Anterior cingulate cortex (tissue), 58 donors: Measurements from ENCODE around the gene DLEC1.
A peak's percentile ranks its signal among the peaks of the same experiment; 100 is the strongest.

Experiments
- DNase-seq, 58 donors: peaks; one replicate each; lab custom pipeline; 2025; lab: John Stamatoyannopoulos, UW

The DLEC1 gene

DNA sequence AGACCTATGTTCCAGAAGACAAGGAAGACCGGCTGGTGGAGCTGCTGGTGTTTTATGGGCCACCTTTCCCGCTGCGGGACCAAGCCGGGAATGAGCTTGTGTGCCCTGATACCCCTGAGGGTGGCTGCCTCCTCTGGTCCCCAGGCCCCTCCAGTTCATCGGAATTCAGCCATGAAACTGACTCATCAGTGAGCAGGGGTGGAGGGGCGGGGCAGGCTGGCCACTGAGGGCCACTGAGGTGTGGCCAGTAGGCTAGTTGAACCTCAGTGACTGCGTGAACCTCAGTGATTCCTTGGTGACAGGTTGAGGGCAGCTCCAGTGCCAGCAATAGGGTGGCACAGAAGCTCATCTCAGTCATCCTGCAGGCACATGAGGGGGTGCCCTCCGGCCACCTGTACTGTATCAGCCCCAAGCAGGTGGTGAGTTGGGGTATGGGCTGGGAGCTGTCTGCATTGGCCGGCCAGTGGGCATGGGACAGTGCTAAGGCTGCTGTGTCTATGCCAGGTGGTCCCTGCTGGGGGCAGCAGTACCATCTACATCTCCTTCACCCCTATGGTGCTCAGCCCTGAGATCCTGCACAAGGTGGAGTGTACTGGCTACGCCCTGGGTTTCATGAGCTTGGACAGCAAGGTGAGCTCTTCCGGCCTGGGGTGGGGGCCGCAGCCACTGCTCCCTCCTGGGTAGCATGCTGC lies 77.6 kb downstream of the DLEC1 start:
- no peak for DNase-seq

DNA sequence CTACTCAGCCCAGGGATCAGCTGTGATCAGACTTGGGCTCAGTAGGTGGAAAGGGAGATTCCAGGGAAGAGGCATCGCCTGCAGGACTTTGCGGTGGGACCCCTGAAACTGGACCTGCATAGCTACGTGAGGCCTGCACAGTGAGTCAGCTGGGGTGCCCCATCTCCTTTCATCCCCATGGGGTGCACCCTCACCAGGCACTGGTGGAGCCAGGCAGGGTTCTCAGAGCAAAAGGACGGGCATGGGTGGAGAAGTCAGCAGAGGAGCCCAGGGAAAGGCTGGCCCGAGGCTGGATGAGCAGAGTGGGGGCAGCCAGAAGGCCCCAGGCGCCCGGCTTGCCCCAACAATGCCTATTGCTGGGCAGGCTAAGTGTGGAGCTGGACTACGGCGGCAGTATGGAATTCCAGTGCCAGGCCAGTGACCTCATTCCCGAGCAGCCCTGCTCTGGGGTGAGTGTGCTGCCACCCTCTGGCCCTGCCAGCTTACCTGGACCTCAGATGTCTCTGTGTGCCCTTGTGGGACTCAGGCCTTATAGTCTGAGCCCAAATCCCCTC lies 78.2 kb downstream of the DLEC1 start:
- DNase-seq: peak in 3 of 58 donors; percentile 13 to 17 (median 16)

DNA sequence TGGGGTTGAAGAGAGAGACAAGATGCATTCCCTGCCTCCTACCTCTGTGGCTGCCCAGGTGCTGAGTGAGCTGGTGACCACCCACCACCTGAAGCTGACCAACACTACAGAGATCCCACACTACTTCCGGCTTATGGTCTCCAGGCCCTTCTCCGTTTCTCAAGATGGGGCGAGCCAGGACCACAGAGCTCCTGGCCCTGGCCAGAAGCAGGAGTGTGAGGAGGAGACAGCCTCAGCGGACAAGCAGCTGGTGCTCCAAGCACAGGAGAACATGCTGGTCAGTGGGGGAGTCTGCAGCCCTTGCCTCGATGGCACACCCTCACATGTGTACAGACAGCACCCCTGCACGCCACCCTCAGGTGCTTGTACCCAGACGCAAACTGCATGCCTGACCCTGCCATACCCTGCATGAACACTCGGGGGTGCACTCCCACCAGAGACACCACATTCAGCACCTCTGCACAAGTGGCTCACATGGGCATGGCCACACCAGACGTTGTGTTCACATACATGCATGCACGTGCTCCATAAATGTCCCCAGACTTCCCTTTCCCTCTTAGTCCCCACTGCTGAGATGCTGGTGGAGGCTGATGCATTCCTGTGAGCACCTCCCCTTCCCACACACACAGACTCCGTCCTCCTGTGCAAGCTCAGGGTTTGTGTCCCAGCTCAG lies 78.9 kb downstream of the DLEC1 start:
- DNase-seq: peak in 36 of 58 donors; percentile 7 to 51 (median 28)

DNA sequence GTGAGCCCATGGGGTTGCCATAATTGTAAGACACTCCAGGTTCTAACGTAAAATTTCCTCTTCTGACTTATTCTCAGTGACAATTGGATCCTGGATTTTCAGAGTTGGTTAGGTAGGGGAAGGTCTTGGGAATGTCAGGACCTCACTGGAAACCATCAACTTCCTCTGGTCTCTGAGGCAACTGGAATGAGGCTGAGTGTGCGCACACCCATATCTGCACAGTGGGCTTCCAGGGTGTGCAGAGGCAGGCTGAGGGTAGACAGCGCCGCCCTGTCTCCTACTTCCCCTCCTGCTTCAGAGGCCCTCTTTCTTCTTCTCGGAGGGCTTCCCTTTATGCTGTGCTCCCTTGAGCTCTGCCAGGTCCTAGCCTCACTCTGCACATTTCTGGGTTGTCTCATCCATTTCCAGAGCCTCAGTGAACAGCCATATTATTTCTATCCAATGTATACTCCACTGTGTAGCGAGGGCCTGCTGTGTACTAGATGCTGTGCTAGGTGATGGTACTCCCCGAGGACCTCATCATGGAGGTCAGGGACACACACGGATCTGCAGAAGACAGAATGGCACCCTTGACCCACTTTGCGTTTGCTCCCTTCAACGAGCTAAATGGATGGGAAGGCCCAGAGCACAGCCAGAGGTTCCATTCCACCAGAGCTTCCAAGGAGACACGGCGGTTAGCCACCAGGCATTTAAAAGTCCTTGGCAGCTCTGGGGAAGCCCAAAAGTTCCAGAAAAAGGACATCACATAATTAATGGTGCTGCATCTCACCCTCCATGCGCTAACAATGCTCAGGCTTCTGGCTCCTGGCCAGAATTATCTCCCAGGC lies 79.6 kb downstream of the DLEC1 start:
- peak in 1 of 58 donors; percentile 17 for DNase-seq

DNA sequence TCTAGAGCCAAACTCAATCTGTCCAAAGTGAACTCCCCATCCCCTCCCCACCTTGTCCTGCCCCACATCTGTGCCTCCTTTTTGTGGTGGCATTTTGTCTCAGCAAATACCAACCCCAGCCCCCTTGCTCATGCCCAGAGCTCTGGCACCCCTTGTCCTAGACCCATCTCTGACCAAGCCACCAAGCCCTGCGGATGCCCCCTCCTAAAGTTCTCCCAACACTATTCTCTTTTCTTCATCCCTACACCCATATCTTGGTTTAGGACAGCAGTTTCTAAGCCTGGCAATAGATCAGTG lies 80.2 kb downstream of the DLEC1 start:
- DNase-seq: no peak

DNA sequence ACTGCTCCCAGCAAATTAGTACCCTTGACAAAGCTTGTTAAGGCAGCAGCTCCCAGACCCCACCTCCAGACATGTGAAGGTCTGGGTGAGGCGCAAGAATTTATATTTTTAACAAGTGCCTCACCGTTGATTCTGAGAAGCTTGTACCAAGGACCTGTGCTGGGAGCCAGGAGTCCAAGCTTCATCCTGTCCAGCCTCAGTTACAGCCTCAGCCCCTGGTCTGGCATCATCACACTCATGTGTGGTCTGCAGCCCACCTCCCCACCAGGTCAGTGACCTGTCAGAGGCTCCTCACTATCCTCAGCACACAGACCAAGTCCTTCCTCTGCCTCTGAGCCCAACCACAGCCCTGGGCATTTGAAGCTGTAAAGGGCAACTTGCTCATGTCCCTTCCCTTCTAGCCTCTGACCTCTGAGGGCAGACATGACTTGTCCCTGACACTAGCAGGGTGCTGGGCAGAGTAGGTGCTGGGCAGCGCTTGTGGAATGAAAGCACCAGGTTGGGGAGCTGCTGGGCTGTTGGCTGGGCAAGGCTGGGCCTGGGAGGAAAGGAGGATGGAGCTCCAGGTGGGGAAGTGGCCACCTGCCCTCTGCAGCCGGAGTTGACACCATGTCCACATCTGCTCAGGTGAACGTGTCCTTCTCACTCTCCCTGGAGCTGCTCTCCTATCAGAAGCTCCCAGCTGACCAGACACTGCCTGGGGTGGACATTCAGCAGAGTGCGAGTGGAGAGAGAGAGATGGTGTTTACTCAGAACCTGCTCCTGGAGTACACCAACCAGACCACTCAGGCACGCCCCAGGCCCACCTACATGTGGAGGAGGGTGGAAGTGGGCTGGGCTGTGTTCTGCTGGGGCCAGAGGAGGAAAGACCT lies 81.0 kb downstream of the DLEC1 start:
- DNase-seq: no peak

DNA sequence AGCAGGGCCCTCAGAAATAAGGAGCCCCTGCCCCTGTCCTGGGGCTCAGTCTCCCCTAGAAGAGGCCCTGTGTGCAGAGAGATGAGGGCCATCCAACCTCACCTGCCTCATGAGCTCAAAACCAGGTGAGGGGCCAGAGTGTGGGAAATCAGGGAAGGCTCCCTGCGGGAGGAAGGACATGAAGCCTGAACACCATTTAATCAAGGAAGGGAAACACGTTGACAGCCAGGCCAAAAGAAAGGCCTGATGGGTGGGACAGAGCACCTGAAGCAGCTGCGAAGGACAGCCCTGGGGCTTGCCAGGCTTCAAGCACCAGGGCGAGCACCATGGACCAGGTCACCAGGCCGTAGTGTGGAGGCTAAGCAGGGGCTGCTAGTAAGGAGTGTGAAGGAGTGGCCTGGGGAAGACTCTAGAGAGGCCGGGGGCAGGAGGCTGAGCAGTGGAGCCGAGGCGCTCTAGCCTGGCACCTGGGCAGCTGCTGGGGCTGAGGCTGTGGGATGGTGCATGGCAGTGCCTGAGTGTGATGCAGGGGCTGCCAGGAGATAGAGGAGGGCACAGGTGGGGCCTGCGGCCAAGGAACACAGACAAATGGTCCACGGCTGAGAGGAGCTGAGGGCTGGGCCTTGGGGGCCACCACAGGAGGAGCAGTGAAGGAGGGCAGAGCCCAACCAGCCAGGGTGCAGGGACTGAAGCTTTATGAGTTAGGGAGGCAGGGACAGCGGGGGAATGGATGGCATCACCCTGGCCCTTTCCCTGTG lies 81.9 kb downstream of the DLEC1 start:
- no peak for DNase-seq

DNA sequence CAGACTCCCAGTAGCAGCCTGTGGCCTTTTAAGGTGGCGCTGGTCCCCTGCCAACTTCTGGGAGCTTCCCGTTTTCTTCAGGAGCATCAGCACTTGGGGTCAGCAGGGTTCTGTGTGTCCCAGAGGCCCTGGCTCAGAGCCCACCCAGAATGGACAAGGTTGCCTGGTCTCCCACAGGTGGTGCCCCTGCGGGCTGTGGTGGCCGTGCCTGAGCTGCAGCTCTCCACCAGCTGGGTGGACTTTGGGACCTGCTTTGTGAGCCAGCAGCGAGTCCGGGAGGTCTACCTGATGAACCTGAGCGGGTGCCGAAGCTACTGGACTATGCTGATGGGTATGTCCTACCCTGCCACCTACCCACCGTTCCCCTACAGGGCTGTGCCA lies 82.4 kb downstream of the DLEC1 start:
- DNase-seq: peak in 1 of 58 donors; percentile 9

DNA sequence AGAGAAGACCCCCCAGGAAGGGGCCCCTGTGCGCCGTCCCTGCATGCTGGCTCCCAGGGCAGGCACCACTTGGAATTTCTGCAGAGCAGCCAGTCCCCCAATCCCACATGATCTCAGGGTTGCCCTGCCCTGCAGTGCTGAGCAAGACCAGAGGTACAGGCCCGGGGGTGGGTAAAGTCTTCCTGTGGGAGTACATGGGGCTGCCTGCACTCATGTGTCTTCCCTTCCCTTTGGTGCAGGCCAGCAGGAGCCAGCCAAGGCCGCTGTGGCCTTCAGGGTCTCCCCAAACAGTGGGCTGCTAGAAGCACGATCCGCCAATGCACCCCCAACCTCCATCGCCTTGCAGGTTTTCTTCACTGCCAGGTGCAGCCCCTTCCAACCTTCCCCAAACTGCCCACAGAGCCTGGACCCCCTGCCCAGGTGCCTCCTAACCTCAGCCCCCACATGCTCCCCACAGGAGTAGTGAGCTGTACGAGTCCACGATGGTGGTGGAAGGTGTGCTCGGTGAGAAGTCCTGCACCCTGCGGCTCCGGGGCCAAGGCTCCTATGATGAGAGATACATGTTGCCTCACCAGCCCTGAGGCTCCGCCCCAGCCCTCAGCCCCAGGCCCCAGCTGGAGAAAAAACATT lies 82.9 kb downstream of the DLEC1 start:
- no peak for DNase-seq

DNA sequence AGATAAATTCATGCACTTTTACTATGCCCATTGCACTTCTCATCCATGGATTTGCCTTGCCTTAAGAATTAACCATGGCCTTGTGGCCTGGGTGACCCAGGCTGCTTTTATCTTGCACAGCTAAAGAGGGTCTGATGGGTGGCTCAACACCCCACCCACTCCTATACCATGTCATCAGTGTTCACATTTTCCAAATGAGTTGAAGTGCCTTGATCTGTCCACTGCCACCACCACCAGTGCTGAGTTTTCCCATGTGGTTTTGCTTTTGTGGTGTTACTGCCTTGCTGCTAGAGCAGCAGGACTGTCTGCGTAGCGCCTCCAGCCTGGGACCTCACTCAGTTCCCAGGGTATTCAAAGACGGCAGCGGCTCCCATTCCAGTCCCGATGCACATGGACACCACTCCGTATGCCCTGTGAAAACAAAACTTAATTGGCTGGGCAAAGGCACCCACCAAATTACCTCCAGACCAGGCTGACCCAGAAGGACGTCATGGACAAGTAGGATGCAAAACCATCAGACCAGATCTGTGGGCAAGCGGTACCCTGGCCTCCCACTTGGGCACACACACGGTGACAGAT lies 83.8 kb downstream of the DLEC1 start:
- no peak for DNase-seq

DNA sequence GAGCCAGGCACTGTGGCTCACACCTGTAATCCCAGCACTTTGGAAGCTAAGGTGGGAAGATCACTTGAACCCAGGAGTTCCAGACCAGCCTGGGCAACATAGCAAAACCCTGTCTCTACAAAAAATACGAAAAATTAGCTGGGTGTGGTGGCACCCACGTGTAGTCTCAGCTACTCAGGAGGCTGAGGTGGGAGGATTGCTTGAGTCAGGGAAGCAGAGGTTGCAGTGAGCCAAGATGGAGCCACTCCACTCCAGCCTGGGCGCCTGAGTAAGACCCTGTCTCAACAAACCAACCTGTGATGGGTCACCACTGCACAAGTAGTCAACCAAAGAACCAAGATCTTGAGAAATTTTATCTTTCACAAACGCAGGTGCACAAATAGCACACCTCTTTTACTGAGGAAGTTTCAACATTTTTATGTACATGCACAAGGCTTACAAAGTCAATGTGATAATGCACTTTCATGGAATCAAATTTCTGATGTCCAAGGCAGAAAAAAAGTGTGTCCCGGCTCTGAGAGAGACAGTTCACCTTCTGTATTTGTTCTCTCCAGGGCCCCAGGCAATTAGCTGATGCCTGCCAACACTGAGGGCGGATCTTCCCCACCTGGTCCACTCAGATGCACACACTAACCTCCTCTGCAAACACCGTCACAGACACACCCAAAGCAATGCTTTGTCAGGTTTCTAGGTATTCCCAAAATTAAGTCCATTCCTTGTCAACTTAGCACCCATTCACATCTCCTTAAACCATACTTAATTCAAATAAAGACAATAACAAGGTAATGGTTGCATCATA lies 85.5 kb downstream of the DLEC1 start:
- no peak for DNase-seq

DNA sequence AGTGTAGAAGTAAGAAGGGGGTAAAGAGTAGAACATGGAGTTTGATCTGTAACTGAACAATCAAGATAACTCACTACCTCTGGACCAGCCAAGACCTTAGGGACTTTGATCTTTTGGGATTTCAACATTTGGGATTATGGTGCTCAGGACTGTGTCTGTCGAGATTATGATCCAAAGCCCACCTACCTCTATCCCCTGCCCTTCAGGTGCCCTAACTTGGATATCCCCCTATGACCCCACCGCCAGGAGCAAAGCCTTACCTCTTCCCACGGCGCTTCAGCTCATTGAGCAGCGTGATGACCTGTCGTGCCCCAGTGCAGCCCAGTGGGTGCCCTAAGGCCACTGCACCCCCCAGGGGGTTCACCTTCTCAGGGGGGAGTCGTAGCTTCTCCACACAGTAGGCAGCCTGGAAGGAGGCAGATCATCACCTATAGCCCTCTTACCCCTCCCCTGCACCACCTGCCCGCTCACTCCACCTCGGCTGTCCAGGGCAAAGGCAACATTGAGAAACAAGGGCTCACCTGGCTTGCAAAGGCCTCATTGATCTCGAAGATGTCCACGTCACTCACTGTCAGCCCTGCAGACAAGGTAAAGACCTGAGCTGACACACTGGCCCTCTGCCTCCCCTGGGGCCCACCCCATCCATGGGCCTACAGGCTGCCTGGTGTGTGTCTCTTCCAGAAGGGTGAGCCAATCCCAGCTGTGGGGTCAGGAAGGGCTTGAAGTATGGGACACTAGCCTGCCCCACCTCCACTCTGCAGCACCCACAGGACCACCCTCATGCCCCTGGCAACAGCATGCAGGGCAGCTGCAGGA lies 86.5 kb downstream of the DLEC1 start:
- DNase-seq: no peak

DNA sequence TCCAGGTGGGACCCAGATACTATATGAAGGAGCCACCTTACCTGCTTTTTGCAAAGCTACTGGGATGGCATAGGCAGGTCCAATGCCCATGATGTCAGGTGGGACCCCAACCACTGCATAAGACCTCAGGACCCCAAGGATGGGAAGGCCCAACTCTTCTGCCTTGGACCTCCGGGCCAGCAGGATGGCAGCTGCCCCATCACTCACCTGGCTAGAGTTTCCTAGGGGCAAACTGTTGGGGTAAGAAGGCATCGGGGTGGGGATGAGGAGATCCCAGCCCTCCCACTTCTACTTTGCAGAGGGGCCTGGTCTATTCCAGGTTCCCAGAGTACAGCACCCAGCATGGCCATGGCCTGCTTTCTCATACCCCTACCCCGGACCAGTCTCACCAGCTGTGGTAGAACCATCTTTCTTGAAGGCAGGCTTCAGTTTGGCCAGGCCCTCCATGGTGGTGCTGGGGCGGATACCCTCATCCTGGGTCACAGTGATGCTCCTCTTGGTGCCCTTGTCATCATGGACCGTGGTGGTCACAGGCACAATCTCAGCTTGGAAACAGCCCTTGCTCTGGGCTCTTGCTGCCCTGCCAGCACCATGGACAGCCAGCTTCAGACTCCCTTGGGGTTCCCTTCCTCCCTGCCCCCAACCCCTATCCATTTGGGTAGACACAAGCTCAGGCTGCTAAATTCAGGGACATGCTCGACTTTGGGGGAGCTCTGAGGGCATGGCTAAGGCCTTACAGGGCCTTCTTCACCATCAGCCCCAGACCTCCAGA lies 87.3 kb downstream of the DLEC1 start:
- no peak for DNase-seq

DNA sequence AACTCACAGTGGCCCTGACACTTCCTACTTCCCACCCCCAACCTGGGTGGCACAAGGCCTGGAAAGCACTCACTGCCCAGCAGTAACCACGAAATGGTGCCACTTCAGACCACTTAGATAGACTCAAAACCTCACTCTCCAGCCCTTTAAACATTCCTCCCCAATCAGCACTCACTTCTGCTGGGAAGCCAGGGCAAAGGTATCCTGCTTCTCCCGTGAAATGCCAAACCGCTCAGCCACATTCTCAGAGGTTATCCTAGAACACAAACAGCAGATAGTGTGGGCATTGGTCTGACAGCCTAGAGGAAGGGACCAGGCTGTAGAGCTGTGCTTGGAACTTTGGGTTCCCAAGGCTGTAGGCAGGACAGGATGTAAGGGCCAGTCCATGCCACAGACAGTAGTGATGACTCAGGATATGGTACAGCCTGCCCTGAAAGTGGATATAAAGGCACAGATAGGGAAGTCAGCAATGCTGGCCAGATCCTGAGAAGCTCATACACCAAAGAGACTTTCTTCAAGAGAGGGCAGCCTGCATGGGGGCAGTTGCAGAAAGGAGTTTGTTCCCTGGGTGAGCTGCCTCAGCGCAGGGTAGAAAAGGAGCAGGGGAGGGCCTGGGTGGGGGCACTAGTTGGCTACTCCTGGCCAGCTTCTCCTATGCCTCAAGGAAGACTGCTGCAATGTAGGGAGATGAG lies 88.7 kb downstream of the DLEC1 start:
- no peak for DNase-seq

DNA sequence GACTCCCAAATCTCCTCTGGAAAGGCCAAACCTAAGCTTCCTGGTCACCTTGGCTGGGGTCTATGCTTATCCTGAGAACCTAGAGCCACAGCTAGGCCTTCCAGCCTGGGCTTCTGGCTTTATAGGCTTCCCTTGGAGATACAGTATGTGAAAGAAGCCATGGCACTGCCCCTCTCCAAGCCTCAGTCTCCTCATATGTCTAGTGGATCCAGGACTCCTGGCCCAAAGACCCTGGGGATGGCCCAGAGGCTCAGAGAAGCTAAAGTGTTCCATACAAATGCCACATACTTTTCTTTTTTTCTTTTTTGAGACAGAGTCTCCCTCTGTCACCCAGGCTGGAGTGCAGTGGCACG lies 89.3 kb downstream of the DLEC1 start:
- DNase-seq: no peak

DNA sequence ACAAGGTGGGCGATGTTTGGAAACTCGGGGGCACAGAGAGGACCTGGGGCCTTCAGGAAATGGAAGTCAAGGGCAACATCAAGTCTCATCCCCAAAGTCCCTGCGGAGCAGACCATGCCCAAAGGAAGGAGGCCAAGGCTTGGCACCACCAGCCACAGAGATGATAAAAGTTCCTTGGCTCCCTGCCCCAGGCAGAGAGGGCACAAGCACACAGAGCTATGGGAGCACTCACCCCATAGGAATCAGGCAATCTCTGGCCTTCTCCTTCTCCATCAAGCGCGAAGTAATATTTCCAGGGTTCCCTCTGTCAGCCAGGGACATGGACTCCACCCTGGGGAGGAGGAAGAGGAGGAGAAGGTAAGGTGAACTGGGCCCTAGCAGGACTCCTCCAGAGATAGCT lies 90.0 kb downstream of the DLEC1 start:
- no peak for DNase-seq
